ENCODE results near the gene BNIP5.

Gene BNIP5

DNA sequence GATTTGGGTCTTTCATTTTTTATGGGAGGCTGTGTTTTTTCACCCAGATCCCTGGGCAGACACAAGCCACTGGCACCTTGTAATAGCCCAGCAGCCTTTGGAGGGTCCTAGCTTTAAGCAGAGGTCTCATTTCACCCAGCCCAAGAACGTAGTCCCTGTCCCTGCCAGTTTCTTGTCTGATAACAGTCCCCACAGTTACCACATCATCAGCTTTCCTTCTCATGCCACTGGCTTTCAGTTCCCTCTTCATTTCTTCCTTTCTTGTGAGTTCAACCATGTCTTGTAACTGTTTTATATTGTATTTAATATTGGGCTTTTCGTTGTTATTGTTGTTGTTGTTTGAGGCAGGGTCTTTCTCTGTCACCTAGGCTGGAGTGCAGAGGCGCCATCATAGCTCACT is 56.2 kb downstream of the BNIP5 start:
- intact Hi-C loops (cut with DNase I): no loop called here
- no peak for DNase-seq

DNA sequence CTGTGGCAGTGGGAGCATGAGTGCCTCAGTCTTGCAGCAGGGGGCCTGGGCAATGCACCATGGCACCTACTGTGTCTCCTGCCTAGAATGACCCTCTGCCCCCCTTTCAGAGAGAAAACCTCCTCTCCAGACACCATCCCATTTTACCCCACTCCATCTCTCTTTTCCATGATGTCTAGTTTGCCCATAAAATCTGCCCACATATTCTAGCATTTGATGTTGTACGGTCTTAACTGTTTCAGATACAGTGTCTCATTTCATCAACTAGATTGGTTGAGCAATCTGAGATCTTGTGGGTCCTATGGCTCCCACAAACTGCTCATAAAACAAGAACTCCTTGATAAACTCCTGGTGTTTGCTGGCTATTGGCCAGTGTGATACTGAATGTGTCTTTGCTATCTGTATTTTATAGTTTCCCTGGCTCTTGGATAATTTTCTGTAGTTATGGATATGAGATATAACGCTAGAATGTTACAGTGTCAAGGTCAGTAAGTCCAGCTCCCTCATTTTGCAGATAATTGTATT is 58.7 kb downstream of the BNIP5 start:
- no peak for DNase-seq
- intact Hi-C loops (cut with DNase I): no loop called here

DNA sequence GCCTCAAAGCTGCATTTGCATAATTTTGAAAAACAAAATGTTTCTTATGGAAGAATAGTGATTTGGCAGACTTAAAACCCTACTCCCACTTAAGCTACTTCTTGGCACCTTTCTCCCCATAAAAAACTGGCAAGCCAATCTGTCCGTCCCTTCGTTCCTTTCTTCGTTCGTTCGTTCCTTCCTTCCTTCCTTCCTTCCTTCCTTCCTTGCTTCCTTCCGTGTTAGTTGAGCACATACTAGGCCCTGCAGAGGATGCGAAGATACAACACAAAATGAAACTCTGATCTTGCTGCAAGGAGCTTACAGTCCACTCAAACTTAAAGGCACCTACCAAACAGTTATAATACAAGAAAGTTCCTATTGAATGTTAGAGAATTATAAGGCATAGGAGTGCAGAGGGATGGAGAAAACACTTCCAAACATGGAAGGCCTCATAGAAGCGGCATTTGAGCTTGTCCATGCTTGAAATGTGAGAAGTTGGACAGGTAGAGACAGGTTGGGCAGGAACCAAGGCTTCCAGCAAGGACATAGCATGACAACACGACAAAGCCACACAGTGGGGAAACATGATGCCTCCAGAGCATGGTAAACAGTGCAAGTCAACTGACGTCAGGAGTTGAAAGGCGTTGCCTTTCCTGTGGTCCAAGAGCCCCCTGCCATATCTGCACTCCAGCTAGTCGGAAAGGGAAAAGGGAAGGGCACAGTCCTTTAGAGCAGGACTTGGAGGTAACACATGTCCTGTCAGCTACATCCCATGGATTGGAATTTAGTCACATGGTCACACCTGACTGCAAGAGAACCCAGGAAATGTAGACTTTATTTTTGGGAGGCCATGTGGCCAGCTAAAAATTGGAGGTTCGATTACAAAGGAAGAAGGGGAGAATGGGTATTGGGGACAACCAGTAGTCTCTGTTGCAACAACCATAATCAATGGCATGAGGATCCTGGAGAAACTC is 59.8 kb downstream of the BNIP5 start:
- no peak for DNase-seq
- intact Hi-C loops (cut with DNase I): no loop called here

DNA sequence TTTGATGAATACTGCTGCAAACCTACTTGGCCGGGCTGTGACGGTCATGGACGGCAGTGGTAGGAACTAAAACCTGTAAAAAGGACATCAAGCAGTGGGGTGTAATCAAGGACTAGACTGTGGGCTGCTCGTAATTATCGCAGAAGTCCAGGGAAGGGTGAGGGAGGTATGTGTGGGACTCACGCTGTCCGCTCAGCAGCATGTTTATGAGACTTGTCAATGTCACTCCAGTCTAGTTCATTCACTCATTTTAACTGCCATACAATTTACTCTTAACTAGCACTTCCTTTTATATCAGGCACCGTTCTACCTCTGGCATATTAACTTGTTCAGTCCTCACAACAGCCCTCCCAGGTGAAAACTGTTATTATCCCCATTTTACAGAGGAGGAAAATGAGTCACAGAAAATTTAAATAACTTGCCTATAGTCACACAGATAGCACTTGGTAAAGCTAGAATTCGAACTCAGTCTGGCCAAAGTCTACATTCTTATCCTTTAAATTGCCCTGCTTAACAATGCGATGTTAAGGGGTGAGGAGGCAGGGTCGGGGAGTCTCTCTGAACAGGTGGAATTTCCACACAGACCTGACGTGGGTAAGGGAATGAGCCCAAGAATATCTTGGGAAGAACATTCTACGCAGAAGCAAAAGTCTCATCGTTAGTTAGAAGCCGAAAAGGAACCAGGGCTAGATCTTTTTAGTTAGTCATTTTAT is 62.7 kb downstream of the BNIP5 start:
- no peak for DNase-seq
- intact Hi-C loops (cut with DNase I): no loop called here

DNA sequence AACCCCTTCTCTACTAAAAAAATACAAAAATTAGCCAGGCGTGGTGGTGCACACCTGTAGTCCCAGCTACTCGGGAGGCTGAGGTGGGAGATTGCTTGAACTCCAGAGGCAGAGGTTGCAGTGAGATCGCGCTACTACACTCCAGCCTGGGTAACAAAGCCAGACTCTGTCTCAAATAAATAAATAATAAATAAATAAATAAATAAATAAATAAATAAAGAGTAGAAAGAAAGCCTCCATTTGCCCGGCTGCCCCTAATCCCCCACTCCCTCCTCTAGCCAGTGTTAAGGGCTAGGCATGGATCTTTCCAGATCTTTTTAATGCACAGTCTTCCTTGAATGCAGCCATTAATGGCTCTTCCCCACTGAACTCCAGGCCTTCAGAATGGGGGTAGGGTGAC is 63.6 kb downstream of the BNIP5 start:
- intact Hi-C loops (cut with DNase I): no loop called here
- no peak for DNase-seq

DNA sequence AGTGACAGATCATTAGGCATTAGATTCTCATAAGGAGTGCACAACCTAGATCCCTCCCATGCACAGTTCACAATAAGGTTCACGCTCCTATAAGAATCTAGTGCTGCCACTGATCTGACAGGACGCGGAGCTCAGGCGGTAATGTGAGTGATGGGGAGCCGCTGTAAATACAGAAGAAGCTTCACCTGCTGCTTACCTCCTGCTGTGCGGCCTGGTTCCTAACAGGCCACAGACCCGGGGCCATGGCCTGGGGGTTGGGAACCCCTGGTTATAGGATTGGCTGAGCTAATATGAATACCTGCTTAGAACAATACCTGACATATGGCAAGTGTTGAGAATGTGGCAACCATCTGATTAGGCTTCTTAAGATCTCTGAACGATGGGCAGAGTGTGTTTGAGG is 64.5 kb downstream of the BNIP5 start:
- intact Hi-C loops (cut with DNase I): no loop called here
- no peak for DNase-seq

DNA sequence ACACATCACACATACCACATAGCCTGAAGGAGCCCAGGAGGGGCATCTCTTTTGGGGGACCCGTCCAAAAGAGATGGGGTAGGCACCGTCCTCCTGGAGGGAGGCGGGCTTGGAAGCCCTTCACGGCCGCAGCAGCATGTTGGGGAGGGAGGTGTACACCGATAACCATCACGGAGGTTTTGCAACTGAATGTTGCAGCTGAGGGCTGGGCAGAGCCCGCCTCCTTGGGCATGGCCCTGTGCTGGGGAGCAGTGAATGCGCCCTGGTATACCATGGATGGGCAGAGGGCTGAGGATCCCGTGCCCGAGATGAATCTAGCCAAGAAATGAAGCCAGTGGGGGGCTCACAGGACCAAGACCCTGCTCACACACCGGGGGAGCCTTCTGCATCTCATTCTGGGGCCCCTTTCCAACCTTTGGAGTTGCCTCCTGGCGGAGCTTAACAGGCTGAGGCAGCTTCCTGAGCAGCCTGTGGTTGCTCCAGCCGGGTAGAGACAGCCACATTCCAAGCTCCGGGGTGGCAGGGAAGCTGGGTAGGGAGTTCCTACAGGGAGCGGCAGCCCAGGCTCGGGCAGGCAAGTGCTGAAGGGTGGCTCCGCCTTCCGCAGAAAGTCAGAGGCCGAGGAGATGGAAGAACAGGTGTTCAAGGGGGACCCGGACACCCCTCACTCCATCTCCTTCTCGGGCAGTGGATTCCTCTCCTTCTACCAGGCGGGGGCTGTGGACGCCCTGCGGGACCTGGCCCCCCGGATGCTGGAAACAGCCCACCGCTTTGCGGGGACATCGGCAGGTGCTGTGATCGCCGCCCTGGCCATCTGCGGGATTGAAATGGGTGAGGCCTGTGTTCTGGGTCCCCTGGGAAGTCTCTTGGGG is 66.6 kb downstream of the BNIP5 start, which contains the start of gene PNPLA1:
Gene PNPLA1, plus strand, starts transcription at position 227 of the 872 bp plus-strand sequence. Its CDS starts 400 bp downstream, at position 627.
- no peak for DNase-seq
- intact Hi-C loops (cut with DNase I): no loop called here

DNA sequence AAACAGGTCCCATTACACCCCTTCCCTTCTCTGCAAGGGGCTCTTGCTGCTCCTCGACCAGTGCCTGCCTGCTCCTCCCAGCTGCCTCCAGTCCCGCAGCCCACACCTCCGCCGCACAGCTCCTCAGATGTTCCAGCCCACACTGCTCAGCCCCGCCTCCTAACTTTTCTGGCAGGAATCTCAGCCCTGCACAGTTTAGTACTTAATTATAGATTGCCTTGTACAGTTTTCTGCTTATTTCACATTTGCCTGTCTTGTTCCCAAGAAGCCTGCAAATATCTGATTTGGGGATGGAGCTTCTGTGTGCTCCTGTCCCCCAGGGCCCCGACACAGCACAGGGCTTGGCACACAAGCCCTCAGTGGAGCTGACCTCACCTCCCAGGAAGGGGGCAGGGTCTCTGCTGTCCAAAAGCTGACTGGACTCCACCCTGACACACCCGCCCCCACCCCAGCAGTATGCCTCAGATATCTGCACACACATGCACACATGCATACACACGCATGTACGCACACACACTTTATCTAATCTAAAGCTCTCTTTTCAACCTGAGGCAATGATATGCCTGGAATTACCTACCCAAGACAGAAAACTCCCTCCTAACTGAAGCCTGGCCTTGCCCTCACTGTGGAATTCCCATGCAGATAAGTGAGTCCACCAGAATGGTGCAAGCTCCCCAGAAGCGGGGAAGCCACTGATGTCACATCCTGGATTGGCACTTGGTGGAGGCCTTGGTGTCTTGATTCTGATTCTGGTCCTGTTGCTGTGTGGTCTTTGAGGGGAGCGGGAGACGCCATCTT is 68.0 kb downstream of the BNIP5 start:
- DNase-seq: peak; percentile 39 to 94 (median 78)
- intact Hi-C loops (cut with DNase I): no loop called here

DNA sequence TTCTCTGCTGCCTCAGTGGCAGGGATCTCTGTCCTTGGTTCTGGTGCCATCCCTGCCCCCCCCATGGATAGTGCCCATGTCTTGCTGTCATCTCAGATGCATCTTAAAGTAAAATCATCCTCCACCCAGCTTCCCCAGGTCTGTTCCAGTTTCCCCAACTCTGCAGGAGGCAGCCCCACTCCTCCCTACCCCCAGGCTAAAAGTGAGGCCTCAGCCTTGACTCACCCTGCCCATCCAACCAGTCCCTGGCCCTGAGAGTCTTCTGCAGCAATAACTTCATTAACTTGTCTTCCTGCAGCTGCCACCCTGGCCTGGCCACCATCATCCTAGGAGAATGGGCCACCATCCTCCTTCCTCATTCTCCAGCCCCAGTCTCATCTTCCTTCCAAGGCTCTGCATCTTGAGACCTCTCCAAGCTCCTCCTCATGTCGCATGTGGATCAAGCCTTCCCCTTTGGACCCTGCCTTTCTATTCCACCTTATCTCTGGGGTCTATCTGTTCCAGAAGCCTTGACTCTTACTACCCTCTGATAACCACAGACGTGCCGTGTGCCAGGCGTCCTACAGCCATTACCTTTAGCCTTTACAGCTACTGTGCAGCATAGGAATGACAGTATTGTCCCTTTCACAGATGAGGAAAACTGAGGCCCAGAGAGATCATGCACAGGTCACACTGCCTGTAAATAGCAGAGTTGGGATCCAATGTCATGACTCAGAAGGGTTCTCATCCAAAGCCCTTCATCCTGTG is 68.8 kb downstream of the BNIP5 start:
- intact Hi-C loops (cut with DNase I): no loop called here
- DNase-seq: no peak

DNA sequence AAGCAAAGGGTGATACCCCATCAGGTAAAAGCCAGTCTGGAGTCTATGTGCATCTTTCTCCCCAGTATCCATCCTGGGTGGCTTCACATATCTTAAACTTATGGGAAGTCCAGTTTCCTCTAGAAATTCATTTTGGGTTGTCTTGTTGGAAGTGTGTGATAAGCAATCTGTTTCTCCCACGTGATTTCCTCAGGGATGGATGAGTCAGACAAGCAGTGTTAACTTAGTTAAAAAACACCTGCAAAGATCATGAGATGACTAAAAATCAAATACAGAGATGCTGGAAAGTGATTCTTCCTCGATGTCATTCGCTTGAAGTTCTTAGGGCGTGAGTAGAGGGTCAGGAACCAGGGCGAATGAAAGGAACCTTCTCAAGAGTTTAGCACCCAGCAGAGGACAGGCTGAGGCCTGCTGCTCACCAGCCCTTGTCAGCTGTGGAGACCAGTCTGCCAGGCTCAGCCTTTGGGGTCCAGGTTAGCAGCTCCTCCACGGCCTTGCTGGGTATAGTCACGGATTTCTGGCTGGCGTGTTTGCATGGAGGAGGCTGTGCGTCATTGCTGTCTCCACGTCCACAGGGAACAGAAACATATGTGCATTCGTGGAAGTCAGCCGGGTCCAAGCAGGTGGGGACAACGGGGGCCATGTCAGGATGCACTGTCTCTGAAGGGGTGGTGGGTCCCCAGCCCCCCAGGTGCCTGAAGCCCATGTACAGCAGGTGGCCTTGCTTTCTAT is 69.6 kb downstream of the BNIP5 start:
- intact Hi-C loops (cut with DNase I): no loop called here
- peak in 14 of 42 donors; percentile 11 to 64 (median 37) for DNase-seq

All from head of caudate nucleus (tissue), 42 donors.